HG03196 (cell line): Measurements from ENCODE around the gene ASB11.
A peak's percentile ranks its signal among the peaks of the same experiment; 100 is the strongest.

Experiments used
- ATAC-seq: cut with Tn5 transposase; IDR thresholded peaks from one replicate; pipeline ENCODE4 v1.9.1; 2021; ENCODE audit not compliant: unreplicated experiment

The ASB11 gene

GRCh38 chrX:15315509-15315908 lies at the start of gene ASB11:
Gene ASB11 (minus strand): TSS chrX:15315640. CDS start chrX:15315605, 35 bp downstream.
- no peak for ATAC-seq

DNA sequence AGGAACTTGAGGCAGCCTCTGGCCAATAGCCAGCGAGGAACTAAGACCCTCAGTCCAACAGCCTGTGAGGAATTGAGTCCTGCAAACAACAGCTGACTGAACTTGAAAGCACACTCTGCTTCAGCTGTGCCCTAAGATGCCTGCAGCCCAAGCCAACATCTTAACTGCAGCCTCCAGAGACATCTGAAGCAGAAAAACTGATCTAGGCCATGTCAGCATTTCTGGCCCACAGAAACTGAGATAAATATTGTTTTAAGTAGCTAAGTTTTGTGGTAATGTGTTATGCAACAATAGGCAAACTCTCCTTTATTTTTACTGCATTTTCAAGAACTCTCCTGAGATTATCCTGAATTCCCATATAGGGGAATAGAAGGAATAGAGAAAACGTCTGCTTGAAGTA lies 44.3 kb upstream of the ASB11 start:
- no peak for ATAC-seq

GRCh38 chrX:15358533-15358932 lies 43.1 kb upstream of the ASB11 start:
- no peak for ATAC-seq

- ATAC-seq = no peak
Measured at GRCh38 chrX:15356444-15356843, 41.0 kb upstream of the ASB11 start.

DNA sequence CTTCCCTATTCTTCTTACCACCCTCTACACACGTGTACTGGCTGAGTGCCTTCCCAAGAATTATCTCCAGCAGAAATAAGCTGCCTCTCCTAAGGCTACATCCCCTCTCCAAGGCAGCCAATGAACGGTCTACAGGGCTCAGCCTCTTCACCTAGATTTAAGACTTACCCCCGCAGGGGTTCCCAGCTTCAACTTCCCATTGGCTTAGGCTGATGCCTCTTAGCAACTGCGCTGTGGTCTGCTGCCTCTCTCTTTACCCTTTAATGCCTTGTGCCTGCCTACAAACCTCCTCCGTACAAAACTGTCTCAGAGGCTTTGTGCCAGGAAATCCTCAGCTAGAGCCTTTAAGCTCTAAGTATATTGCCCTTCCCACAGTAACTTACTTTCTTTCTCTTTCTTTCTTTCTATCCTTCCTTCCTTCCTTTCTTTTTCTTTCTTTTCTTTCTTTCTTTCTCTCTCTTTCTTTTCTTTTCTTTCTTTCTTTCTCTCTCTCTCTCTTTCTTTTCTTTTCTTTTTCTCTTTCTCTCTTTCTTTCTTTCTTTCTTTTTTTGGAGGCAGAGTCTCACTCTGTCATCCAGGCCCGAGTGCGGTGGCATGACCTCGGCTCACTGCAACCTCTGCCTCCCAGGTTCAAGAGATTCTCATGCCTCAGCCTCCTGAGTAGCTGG lies 35.0 kb upstream of the ASB11 start:
- ATAC-seq = no peak

DNA sequence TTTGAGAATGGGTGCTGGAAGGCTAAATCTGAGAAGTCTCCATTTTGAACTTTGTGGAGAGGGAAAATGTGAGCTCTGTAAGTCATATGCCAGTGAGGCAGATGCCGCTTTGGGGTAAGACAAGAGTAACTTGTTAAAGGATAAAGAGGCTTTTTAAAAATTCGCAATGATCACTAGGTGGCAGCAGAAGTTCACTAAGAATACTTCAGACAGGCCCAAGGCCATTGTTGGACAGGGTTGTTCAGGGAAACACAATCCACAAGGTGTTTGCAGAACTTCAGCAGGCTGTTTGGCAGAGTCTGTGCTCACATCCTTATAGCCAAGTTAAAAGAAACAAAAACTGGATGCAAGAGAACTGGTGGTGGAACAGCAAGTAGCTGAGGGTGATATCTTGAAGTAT lies 33.6 kb upstream of the ASB11 start:
- no peak for ATAC-seq

DNA sequence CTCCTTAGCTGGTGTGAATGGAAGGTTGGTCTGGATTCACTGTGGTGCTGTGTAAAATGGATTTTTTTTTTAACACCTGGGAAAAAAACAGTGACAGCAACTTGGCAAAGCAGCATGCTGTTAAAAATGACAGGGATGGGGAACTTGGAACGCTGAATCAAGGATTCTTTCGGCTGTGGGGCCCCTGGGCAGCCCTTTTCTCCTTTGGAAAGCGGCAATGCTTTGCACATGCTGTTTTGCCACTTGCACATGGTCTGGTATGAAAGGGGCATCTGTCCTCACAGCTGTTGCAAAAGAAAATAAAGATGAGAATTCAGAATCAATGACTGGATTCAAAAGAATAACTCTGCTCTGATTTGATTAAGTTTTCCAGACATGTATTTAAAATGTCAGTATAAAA lies 30.5 kb upstream of the ASB11 start:
- no peak for ATAC-seq

- ATAC-seq = no peak
Measured at GRCh38 chrX:15344106-15344505, 28.7 kb upstream of the ASB11 start.

DNA sequence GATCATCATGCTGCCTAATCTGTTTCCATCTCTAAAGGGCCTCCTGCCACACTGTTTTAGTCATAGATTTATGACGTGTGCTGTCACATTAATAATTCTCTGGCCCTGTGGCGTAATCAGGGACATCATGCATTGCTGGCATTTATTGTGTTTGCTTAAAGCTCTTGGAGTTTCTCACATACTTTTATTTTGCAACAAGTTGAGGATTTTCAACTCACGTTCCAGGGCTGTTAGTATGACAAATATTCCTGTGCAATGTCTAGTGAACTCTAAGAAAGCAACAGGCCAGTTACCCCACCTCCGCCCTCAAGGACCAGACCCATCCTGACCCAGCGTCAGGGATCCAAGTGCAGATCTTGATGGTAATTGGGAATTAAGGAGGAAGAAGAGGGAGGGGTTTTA lies 27.6 kb upstream of the ASB11 start:
- no peak for ATAC-seq

DNA sequence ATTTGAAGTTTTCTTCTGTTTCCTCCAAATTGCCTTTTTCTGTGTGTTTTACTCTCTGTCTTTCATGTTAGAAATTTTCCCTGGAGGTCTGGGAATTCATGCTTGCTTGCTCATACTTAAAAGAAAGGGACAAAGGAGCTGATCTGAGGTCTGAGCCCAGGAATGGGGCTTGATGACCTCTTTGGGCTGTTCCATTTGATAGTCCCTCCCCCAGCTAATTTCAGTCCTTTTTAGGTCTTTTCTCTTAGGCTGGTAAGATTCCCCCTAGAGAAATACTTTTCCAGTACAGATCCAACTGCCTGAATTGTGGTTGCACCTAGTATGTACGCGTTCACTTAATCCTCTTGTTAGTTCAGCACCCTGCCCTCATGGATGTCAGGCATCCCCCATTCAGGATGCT lies 25.4 kb upstream of the ASB11 start:
- ATAC-seq = no peak

- ATAC-seq = no peak
Measured at GRCh38 chrX:15336023-15336413, 20.6 kb upstream of the ASB11 start.

DNA sequence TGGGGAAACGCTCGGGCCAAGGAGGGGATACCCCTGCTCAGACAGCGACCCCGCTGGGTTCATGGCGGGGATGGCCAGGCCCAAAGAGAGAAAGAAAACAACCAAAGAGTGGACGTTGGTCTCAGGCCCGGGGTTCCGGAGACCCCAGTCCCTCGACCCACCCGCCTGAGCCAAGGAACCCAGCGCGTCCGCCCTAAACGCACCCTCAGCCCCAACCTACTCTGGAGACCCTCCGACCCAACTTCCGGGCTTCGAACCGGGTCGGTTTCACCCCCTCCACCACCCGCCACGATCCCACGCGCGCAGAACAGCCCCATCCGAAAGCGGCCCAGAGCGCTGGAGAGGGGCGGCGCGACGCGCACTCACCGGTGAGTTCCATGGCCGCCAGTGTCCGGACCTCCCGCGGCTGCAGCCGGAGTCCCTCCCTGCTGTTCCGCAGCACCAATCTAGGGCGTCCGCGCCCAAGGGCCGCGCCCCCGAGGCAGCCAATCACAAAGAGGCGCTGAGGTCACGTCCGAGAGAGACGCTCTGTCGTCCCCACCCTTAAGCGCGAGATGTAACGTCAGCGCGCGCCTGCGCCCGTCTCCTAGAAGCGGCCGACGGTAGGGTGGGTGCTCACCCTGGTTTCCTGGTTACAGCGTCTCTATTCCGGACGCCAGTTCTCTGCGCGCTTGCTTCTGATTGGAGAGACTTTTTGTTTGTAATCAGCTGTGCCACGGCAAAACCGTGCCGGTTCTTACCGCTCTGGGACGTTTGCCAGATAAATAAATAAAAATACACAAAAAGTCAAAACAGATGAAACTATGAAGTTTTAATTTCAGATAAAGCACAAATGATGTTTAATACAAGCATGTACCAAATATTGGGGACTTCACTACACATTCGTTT lies 19.9 kb upstream of the ASB11 start, which contains the start of gene PIGA:
Gene PIGA, minus strand, starts transcription at position 389 of the 888 bp plus-strand sequence. CDS start 3,593 bp downstream, outside the sequence.
- peak; percentile 99 for ATAC-seq

DNA sequence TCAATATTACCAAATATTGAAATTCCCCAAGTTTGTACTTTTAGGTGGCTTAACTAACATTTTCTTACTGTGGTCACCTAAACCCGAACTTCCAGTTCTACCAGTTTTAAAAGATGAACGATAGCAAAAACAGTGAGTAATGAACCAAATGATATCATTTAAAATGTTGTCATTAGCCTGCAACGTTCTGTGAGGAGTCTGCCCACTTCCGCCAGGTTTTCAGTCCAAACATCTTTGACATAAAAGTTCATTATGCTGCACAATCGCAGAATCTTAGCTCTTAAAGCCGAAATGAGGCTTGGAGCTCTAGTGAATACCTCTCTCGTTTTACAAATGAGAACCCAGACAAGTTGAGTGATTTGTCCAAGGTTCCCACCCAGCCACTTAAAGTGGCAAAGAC lies 19.1 kb upstream of the ASB11 start:
- no peak for ATAC-seq

DNA sequence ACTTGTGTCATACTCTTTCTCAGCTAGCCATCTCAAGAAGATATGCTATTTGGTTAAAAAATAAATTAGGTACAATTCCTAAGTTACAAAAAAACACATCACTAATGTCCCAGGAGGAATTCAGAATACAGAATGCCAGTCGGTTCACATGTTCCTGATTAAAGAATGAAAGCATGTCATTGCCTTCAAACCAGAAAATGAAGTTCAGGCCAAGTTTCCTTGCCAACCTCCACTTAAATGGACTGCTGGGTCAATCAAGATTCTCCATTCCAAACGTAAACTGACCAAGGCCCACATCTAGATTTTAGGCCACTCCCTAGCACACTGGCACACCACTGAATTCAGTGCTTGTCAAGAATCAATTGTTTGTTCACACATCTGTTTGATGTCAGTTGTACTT lies 13.4 kb upstream of the ASB11 start:
- no peak for ATAC-seq

DNA sequence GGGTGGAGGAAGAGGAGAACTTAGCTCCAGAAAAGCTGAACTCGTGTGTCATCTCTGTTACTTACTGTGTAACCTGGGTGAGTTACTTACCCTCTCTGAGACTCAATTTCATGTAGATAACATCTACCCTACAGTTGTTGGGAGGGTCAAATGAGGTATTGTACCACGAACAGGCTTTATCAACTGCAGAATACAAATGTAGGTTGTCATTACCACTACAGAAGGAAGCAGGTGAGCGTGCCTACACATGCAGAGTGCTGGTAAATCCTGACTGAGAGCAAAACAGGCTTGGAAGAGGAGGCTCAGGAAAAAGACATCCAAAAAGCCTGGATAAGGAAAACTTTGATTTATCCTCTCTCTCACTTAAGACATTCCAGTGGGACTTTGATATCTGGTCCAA lies 12.7 kb upstream of the ASB11 start:
- no peak for ATAC-seq

GRCh38 chrX:15322472-15322871 lies 7.0 kb upstream of the ASB11 start:
- ATAC-seq = no peak

DNA sequence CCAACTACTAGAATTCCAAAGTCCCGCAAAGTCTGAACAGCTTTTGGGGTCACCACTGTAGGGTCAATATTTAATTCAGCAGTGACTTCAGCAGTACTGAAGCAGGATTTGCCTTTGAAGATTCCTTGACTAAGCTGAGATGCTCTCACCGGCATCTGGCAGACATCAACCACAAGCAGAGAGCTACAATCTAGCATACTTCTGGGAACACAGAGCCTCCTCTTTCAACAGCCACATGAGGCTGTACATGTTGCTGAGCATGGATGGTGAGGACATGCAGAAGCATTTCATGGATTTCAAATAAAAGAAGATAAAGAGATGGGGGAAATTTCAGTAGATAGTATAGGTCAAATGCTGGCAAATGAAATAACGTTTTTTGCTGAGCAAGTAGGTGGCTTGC lies 6.6 kb upstream of the ASB11 start:
- ATAC-seq = no peak

GRCh38 chrX:15321447-15321846 lies 6.0 kb upstream of the ASB11 start:
- ATAC-seq = no peak

DNA sequence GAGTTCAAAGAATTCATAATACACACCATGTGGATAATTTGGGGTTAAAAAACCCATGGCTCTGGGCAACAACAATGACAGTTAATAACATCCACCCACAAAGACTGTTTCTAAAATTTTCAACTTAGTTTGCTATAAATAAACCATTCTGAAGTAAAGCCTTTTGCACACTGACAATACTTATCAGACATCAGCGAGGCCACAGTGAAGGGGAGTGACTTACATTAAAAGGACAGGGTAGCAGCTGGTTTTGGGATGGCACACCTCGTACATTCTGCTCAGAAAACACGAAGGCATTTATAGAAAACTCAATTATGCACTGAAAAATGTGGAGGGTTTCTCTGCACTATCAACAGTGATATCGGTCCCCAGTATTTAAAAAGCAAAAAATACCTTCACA lies 4.9 kb upstream of the ASB11 start:
- no peak for ATAC-seq

DNA sequence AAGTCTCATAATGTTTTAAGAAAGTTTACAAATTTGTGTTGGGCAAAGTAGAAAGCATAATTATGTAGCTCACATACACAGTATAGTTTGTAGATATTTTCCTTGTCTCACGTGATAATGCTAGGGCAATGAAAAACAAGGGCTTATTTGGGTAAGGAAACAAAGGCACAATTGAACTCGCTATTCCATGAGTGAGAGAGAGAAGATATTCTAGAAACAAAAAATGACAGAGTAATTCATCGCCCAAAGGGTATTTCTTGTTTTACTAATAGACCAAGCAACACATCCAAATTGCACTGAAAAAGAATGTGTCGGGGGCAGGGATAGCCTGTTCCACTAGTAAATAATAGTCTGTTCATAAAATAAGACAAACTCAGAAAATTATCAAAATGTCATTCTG lies 3.6 kb upstream of the ASB11 start:
- no peak for ATAC-seq

DNA sequence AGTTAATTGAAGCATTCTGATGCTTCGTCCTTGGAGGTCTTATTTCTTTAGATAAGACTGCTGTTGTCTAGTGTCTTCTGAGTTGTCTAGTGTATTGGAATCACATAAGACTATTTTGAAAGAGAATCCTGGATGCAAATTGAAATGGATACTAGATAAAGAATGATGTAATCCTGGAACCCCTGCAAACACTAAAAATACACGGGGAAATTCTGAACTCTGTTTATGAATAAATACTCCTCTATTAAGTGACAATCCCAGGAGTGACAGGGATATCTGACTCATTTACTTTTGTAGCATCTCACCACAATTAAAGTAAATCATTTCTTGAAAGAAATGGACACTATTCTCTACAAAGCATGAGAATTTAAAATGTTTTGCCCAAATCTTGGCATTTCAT lies 968 bp downstream of the ASB11 start:
- ATAC-seq = no peak

DNA sequence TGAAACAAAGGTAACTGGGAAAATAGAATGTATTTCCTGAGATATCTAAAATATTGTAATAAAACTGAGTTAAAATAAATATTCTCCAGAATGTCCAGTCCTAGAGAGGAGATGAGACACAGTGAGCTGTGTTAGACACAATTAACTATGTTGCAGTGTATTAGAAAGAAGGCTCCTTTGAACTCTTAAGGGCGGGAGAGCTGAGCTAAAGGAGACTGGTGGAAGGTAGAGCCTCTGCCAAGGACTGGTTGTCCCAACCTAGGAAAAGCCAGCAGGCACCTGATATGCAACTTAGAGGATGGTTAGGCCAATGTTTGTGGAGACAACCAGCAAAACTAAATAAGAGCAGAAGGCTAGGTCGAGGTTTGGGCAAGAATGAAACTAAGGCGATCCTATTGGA lies 4.3 kb downstream of the ASB11 start:
- no peak for ATAC-seq
